ENCODE measurements around the gene CFAP299.
"Not testable (repeated sequence)": the region's sequence is repeated elsewhere in the genome, so short reads cannot be mapped to it uniquely, and the experiment has no call there.

Gene CFAP299

DNA sequence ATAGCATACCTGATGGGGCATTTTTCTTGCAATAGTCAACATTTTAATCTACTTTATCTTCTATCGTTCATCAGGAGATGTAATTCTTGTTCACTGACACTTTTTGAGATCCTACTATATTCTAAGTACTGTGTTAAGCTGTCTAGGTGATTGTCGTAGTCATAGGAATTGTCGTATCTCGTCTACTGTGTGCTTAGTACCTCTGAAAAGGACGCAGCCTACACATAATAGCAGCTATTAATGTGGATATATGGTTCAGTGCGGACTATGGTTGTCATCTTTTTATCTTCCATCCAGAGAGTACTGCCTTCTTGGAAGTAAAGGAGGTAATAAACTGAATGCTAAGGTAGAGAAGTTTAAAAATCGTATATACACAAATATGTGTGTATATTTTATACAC lies 21.9 kb upstream of the CFAP299 start:
- Histone ChIP-seq H3K79me2 (ENCODE audit: insufficient read depth, low read length) (no peaks in the 10 kb centered on the region), H2AFZ (ENCODE audit: low read depth, low read length, severe bottlenecking) (no peak overlapping the region)

DNA sequence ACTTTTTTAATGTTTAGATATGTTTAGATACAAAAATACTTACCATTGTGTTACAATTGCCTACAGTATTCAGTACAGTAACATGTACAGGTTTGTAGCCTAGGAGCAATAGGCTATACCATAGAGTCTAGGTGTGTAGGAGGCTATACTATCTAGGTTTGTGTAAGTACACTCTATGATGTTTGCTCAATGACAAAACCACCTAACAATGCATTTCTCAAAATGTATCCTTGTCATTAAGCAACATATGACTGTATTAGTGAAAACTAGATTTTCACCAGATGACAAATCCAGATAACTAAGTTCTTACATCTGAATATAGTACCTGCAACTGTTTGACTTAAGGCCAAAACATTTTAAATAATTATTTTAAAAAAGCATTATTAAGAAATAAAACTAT lies 19.7 kb upstream of the CFAP299 start:
- not testable (repeated sequence) for H3K9ac ChIP-seq (ENCODE audit: low read length); H3K4me2 ChIP-seq (ENCODE audit: low read depth, low read length, poor library complexity, severe bottlenecking); H3K9me2 ChIP-seq (replicated peaks; ENCODE audit: insufficient read depth, low read length); H3K9me3 ChIP-seq (ENCODE audit: insufficient read depth, low read length); H3F3A ChIP-seq (ENCODE audit: insufficient read depth); H2AFZ ChIP-seq (ENCODE audit: low read depth, low read length, severe bottlenecking); H3K79me2 ChIP-seq (ENCODE audit: insufficient read depth, low read length); H4K20me1 ChIP-seq (ENCODE audit: low read depth, low read length); H3K36me3 ChIP-seq (ENCODE audit: low read length); H3K27me3 ChIP-seq (ENCODE audit: low read length); H3K4me3 ChIP-seq (ENCODE audit: insufficient read depth, low read length, poor library complexity, severe bottlenecking); H3K27ac ChIP-seq (ENCODE audit: low read depth, low read length)

More for the DNA sequence above, 21.9 kb upstream of the CFAP299 start:
- Histone ChIP-seq H3K9me2 (replicated peaks; ENCODE audit: insufficient read depth, low read length) (no peaks in the 10 kb centered on the region), H3K36me3 (ENCODE audit: low read length) (no peaks in the 10 kb centered on the region), H3K9ac (ENCODE audit: low read length) (no peak overlapping the region), H3K27ac (ENCODE audit: low read depth, low read length) (no peak overlapping the region), H3K4me2 (ENCODE audit: low read depth, low read length, poor library complexity, severe bottlenecking) (no peak overlapping the region), H4K20me1 (ENCODE audit: low read depth, low read length) (no peaks in the 10 kb centered on the region), H3K9me3 (ENCODE audit: insufficient read depth, low read length) (no peaks in the 10 kb centered on the region), H3K4me3 (ENCODE audit: insufficient read depth, low read length, poor library complexity, severe bottlenecking) (no peak overlapping the region), H3K27me3 (ENCODE audit: low read length) (no peaks in the 10 kb centered on the region), H3F3A (ENCODE audit: insufficient read depth) (no peaks in the 10 kb centered on the region)
- TF ChIP-seq EZH2phosphoT487 (conservative IDR thresholded peaks at IDR 0.05; ENCODE audit: low read length): no peak
- TF ChIP-seq, protein P1, sequence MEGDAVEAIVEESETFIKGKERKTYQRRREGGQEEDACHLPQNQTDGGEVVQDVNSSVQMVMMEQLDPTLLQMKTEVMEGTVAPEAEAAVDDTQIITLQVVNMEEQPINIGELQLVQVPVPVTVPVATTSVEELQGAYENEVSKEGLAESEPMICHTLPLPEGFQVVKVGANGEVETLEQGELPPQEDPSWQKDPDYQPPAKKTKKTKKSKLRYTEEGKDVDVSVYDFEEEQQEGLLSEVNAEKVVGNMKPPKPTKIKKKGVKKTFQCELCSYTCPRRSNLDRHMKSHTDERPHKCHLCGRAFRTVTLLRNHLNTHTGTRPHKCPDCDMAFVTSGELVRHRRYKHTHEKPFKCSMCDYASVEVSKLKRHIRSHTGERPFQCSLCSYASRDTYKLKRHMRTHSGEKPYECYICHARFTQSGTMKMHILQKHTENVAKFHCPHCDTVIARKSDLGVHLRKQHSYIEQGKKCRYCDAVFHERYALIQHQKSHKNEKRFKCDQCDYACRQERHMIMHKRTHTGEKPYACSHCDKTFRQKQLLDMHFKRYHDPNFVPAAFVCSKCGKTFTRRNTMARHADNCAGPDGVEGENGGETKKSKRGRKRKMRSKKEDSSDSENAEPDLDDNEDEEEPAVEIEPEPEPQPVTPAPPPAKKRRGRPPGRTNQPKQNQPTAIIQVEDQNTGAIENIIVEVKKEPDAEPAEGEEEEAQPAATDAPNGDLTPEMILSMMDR (IDR thresholded peaks at IDR 0.05; ENCODE audit: insufficient read depth, low read length, poor library complexity, severe bottlenecking): no peak

DNA sequence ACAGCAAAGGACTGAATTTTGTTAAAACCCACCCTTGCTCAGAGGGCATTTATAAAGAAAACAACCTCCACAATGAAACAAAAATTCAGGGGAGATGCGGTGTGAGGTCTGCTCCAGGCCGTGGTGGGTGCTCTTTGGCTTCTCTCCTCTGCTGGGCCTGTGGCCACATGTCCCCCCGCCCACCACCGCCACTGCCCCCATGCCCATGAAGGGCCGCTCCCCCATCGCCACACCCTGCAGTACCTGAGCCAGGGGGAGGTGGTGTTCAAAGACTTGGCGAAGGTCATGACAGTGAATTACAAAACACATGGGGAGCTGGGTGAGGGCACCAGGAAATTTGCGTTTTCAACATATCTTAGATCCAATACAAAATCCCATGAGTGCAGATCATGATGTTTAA lies 14.2 kb upstream of the CFAP299 start:
- H3F3A ChIP-seq (ENCODE audit: insufficient read depth): no peaks in the 10 kb centered on the region
- H3K27me3 ChIP-seq (ENCODE audit: low read length): no peaks in the 10 kb centered on the region
- no peak overlapping the region for H3K27ac ChIP-seq (ENCODE audit: low read depth, low read length)
- no peaks in the 10 kb centered on the region for H3K79me2 ChIP-seq (ENCODE audit: insufficient read depth, low read length)
- H3K36me3 ChIP-seq (ENCODE audit: low read length): no peaks in the 10 kb centered on the region
- no peak overlapping the region for H3K4me3 ChIP-seq (ENCODE audit: insufficient read depth, low read length, poor library complexity, severe bottlenecking)
- no peak overlapping the region for H3K9ac ChIP-seq (ENCODE audit: low read length)
- no peaks in the 10 kb centered on the region for H3K9me3 ChIP-seq (ENCODE audit: insufficient read depth, low read length)
- H3K4me2 ChIP-seq (ENCODE audit: low read depth, low read length, poor library complexity, severe bottlenecking): no peak overlapping the region
- H4K20me1 ChIP-seq (ENCODE audit: low read depth, low read length): no peaks in the 10 kb centered on the region
- TF ChIP-seq EZH2phosphoT487 (conservative IDR thresholded peaks at IDR 0.05; ENCODE audit: low read length): no peak
- TF ChIP-seq, protein P1 (IDR thresholded peaks at IDR 0.05; ENCODE audit: insufficient read depth, low read length, poor library complexity, severe bottlenecking): no peak
- no peaks in the 10 kb centered on the region for H3K9me2 ChIP-seq (replicated peaks; ENCODE audit: insufficient read depth, low read length)
- no peak overlapping the region for H2AFZ ChIP-seq (ENCODE audit: low read depth, low read length, severe bottlenecking)

DNA sequence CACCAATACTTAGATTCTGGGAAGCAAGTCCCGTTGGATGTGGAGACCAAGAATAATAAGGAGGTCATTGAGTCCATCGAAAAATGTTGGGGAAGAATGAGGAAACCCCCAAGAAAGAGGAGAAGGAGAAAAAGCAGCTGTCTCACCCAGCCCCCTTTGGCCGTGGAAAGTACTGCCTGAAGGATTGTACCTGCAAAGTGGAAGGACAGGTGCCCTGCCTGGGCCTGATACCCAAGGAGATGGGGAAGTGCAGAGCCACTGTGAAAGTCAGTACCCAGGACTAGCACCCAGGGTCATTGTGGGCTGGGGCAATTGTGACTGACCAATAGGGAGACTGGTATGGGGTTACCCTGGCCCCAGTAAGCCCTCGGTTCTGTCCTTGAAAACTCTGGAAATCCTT lies 13.8 kb upstream of the CFAP299 start:
- no peak overlapping the region for H2AFZ ChIP-seq (ENCODE audit: low read depth, low read length, severe bottlenecking)
- H3K79me2 ChIP-seq (ENCODE audit: insufficient read depth, low read length): no peaks in the 10 kb centered on the region
- H4K20me1 ChIP-seq (ENCODE audit: low read depth, low read length): no peaks in the 10 kb centered on the region
- H3K27ac ChIP-seq (ENCODE audit: low read depth, low read length): no peak overlapping the region
- no peak overlapping the region for H3K4me3 ChIP-seq (ENCODE audit: insufficient read depth, low read length, poor library complexity, severe bottlenecking)
- H3F3A ChIP-seq (ENCODE audit: insufficient read depth): no peaks in the 10 kb centered on the region
- H3K9me3 ChIP-seq (ENCODE audit: insufficient read depth, low read length): no peaks in the 10 kb centered on the region
- no peak for TF ChIP-seq EZH2phosphoT487 (conservative IDR thresholded peaks at IDR 0.05; ENCODE audit: low read length)
- TF ChIP-seq, protein P1 (IDR thresholded peaks at IDR 0.05; ENCODE audit: insufficient read depth, low read length, poor library complexity, severe bottlenecking): no peak
- H3K36me3 ChIP-seq (ENCODE audit: low read length): no peaks in the 10 kb centered on the region
- no peaks in the 10 kb centered on the region for H3K27me3 ChIP-seq (ENCODE audit: low read length)
- H3K9me2 ChIP-seq (replicated peaks; ENCODE audit: insufficient read depth, low read length): no peaks in the 10 kb centered on the region
- no peak overlapping the region for H3K4me2 ChIP-seq (ENCODE audit: low read depth, low read length, poor library complexity, severe bottlenecking)
- no peak overlapping the region for H3K9ac ChIP-seq (ENCODE audit: low read length)
